PC-3 (cell line): Measurements from ENCODE around the gene JADE2. TPM values are rescaled to one million over a fixed set of nuclear protein-coding genes. Genes with fewer than 3 reads are reported as not detected.

Experiments used
- ATAC-seq: fragments of 200-7000 bp; cut with Tn5 transposase; 2 replicates; pipeline ENCODE4 v1.9.1; 2020; ENCODE audit warnings: mild to moderate bottlenecking, moderate library complexity
- BruUV-seq: library from RNA; stranded (reverse); fragments of 400-500 nt; replicated peaks from 2 replicates; lab custom pipeline; 2021; lab: Mats Ljungman, UMichigan
- CTCF ChIA-PET: fragments of 300-600 bp; sonication (Branson Sonifier 250); formaldehyde crosslinking; loops from one replicate; lab custom pipeline; 2022; ENCODE audit warnings: antibody characterized with exemption; lab: Charles Lee
- POLR2A ChIA-PET: fragments of 300-600 bp; sonication (Branson Sonifier 250); formaldehyde crosslinking; loops from one replicate; lab custom pipeline; 2022; ENCODE audit warnings: antibody characterized with exemption; ENCODE audit not compliant: unreplicated experiment; lab: Charles Lee
- DNase-seq: peaks from one replicate; pipeline ENCODE4 v3.0.0-alpha.2; 2015
- H2AFZ ChIP-seq: fragments of 300-600 bp; sonication (generic); 2 replicates; pipeline ENCODE4 v1.6.0; 2016; ENCODE audit warnings: antibody characterized with exemption, low read length
- H3F3A ChIP-seq: fragments of 300-600 bp; sonication (generic); one replicate; pipeline ENCODE4 v1.6.0; 2017; ENCODE audit warnings: antibody characterized with exemption, low read length, control low read depth, mild to moderate bottlenecking; ENCODE audit not compliant: unreplicated experiment
- H3K27ac ChIP-seq: fragments of 300-600 bp; sonication (generic); 2 replicates; pipeline ENCODE4 v1.5.1; 2016; ENCODE audit warnings: mild to moderate bottlenecking, low read length
- H3K27me3 ChIP-seq: fragments of 300-600 bp; sonication (generic); 2 replicates; pipeline ENCODE4 v1.6.1; 2016; ENCODE audit warnings: low read length, mixed read lengths
- H3K36me3 ChIP-seq: fragments of 300-600 bp; sonication (generic); 2 replicates; pipeline ENCODE4 v1.6.1; 2016; ENCODE audit warnings: low read depth, mixed run types, low read length, mixed read lengths
- H3K4me1 ChIP-seq: fragments of 300-600 bp; sonication (generic); 2 replicates; pipeline ENCODE4 v1.5.1; 2016; ENCODE audit warnings: low read length; ENCODE audit not compliant: insufficient read depth
- H3K4me2 ChIP-seq: fragments of 300-600 bp; sonication (generic); 2 replicates; pipeline ENCODE4 v1.6.0; 2016; ENCODE audit warnings: low read length
- H3K4me3 ChIP-seq: fragments of 300-600 bp; sonication (generic); 2 replicates; pipeline ENCODE4 v1.5.1; 2016; ENCODE audit warnings: mild to moderate bottlenecking, low read length, mixed read lengths
- H3K79me2 ChIP-seq: fragments of 300-600 bp; sonication (generic); 2 replicates; pipeline ENCODE4 v1.6.1; 2017; ENCODE audit warnings: low read length, mixed read lengths
- H3K9ac ChIP-seq: fragments of 300-600 bp; sonication (generic); 2 replicates; pipeline ENCODE4 v1.6.0; 2016; ENCODE audit warnings: mild to moderate bottlenecking, low read length
- H3K9me2 ChIP-seq: fragments of 300-600 bp; sonication (generic); replicated peaks from 2 replicates; pipeline ENCODE4 v1.6.1; 2016; ENCODE audit warnings: mixed run types, low read length, mixed read lengths
- H3K9me3 ChIP-seq: fragments of 300-600 bp; sonication (generic); 2 replicates; pipeline ENCODE4 v1.6.1; 2016; ENCODE audit warnings: low read length, mixed read lengths
- H4K20me1 ChIP-seq: fragments of 300-600 bp; sonication (generic); 2 replicates; pipeline ENCODE4 v1.6.1; 2016; ENCODE audit warnings: low read length, mixed read lengths
- EZH2 ChIP-seq: fragments of 300-600 bp; sonication (generic); IDR thresholded peaks from one replicate; pipeline ENCODE4 v1.6.1; 2017; ENCODE audit warnings: antibody characterized with exemption, mild to moderate bottlenecking, low read length; ENCODE audit not compliant: unreplicated experiment
- EZH2phosphoT487 ChIP-seq: fragments of 300-600 bp; sonication (generic); IDR thresholded peaks from 2 replicates; pipeline ENCODE4 v1.6.1; 2018; ENCODE audit warnings: mild to moderate bottlenecking, antibody characterized with exemption, low read length, borderline replicate concordance
- intact Hi-C: fragments of 100-400 bp; cut with micrococcal nuclease; formaldehyde crosslinking; loops from 2 replicates; pipeline ENCODE4 v1.9.0; 2023
- total RNA-seq: library from RNA; depleted of rRNA; stranded (reverse); fragments of >200 nt; gene quantifications from 2 replicates; pipeline ENCODE4 v1.2.3, GENCODE V29; 2014
- TF ChIP-seq, protein P1 (sequence below): fragments of 300-600 bp; sonication (generic); conservative IDR thresholded peaks from 2 replicates; pipeline ENCODE4 v1.5.1; 2017; ENCODE audit warnings: antibody characterized with exemption, low read depth, mild to moderate bottlenecking, low read length

JADE2 gene
- total RNA-seq, 1 experiment from 2014 or later = 33.2 TPM

DNA sequence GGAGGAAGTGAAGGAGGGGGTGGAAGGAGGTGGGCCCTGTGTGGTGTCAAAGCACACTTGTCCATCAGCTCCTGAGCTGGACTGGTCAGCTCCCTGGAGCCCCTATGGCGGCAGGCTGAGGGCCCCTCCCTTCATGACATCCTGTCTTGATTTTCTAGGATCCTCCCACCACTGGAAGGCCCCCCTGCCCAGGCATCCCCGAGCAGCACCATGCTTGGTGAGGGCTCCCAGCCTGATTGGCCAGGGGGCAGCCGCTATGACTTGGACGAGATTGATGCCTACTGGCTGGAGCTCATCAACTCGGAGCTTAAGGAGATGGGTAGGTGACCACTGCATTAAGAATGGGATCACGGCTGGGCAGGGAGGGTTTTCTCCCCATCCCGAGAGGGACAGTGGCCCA, 34.2 kb downstream of the JADE2 start:
- no peak overlapping the region for H2AFZ ChIP-seq
- peaks cover 10% of the 10 kb centered on the region for H3K79me2 ChIP-seq
- no peak overlapping the region for H3K4me2 ChIP-seq
- no peak overlapping the region for H3K4me3 ChIP-seq
- DNase-seq (no peak), ATAC-seq (no peak)
- H3F3A ChIP-seq = no peaks in the 10 kb centered on the region
- no peaks in the 10 kb centered on the region for H3K9me3 ChIP-seq
- peaks cover 17% of the 10 kb centered on the region for H3K4me1 ChIP-seq
- H3K36me3 ChIP-seq = peaks cover 28% of the 10 kb centered on the region; the same call in 1 of the 2 replicates
- ChIA-PET CTCF (no interaction called here), POLR2A (no interaction called here)
- H4K20me1 ChIP-seq = no peaks in the 10 kb centered on the region
- no peak overlapping the region for H3K9ac ChIP-seq
- TF ChIP-seq, protein P1, sequence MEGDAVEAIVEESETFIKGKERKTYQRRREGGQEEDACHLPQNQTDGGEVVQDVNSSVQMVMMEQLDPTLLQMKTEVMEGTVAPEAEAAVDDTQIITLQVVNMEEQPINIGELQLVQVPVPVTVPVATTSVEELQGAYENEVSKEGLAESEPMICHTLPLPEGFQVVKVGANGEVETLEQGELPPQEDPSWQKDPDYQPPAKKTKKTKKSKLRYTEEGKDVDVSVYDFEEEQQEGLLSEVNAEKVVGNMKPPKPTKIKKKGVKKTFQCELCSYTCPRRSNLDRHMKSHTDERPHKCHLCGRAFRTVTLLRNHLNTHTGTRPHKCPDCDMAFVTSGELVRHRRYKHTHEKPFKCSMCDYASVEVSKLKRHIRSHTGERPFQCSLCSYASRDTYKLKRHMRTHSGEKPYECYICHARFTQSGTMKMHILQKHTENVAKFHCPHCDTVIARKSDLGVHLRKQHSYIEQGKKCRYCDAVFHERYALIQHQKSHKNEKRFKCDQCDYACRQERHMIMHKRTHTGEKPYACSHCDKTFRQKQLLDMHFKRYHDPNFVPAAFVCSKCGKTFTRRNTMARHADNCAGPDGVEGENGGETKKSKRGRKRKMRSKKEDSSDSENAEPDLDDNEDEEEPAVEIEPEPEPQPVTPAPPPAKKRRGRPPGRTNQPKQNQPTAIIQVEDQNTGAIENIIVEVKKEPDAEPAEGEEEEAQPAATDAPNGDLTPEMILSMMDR = no peak
- no peak for TF ChIP-seq EZH2phosphoT487
- TF ChIP-seq EZH2 = no peak
- no peaks in the 10 kb centered on the region for H3K27me3 ChIP-seq
- H3K27ac ChIP-seq = no peak overlapping the region
- H3K9me2 ChIP-seq = no peaks in the 10 kb centered on the region
- BruUV-seq = no TSS peak
- intact Hi-C loops = no loop called here

DNA sequence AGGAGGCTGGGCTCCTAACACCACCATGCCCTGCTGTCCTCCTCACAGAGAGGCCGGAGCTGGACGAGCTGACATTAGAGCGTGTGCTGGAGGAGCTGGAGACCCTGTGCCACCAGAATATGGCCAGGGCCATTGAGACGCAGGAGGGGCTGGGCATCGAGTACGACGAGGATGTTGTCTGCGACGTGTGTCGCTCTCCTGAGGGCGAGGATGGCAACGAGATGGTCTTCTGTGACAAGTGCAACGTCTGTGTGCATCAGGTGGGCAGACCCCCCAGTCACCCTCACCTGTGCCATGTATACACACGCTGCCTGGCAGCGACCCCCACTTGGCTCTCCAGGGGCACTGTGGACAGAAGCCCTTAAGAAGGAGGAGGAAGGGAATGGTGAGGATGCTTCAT, 35.2 kb downstream of the JADE2 start:
- CTCF ChIA-PET = no interaction called here
- BruUV-seq = no TSS peak

DNA sequence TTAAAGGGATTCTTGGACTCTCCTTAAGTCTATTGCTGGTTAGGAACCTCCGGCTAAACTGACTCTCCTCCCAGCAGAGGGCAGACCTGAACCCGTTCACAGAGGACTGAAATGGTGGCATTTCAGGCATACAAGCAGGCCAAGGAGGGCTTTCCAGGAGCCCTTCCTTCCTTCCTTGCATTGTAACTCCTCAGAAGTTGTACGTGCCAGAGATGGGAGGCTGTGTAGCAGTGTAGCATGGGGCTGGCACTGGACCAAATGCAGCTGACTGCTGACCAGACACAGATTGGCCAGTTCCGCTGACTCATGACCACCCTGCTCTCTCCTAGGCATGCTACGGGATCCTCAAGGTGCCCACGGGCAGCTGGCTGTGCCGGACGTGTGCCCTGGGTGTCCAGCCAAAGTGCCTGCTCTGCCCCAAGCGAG, 36.4 kb downstream of the JADE2 start:
- no peak overlapping the region for H3K9ac ChIP-seq
- H3K27ac ChIP-seq = no peak overlapping the region
- H3F3A ChIP-seq = no peaks in the 10 kb centered on the region
- POLR2A ChIA-PET = no interaction called here
- intact Hi-C loops = no loop called here
- H2AFZ ChIP-seq = no peak overlapping the region
- H3K36me3 ChIP-seq = peaks cover 20% of the 10 kb centered on the region; the same call in 1 of the 2 replicates
- no TSS peak for BruUV-seq
- DNase-seq (peak; percentile 33), ATAC-seq (no peak)
- no peaks in the 10 kb centered on the region for H3K27me3 ChIP-seq
- H3K4me1 ChIP-seq = no peaks in the 10 kb centered on the region
- no peak for TF ChIP-seq EZH2
- TF ChIP-seq, protein P1 = peak; percentile 47; the same call in 1 of the 2 replicates
- peaks cover under 1% of the 10 kb centered on the region for H3K79me2 ChIP-seq
- CTCF ChIA-PET = no interaction called here
- no peak overlapping the region for H3K4me2 ChIP-seq
- no peaks in the 10 kb centered on the region for H3K9me3 ChIP-seq
- H3K4me3 ChIP-seq = no peak overlapping the region
- H4K20me1 ChIP-seq = no peaks in the 10 kb centered on the region
- H3K9me2 ChIP-seq = no peaks in the 10 kb centered on the region

More for the DNA sequence above, 35.2 kb downstream of the JADE2 start:
- Histone ChIP-seq H3K9me2 (no peaks in the 10 kb centered on the region), H3F3A (no peaks in the 10 kb centered on the region), H3K4me3 (no peak overlapping the region), H2AFZ (no peak overlapping the region), H3K27ac (no peak overlapping the region), H3K9me3 (no peaks in the 10 kb centered on the region), H3K79me2 (peaks cover 5% of the 10 kb centered on the region), H3K27me3 (no peaks in the 10 kb centered on the region), H4K20me1 (no peaks in the 10 kb centered on the region), H3K9ac (no peak overlapping the region), H3K4me2 (no peak overlapping the region), H3K36me3 (peaks cover 24% of the 10 kb centered on the region; the same call in 1 of the 2 replicates), H3K4me1 (peaks cover 6% of the 10 kb centered on the region)
- ATAC-seq (no peak), DNase-seq (no peak)
- POLR2A ChIA-PET = no interaction called here
- TF ChIP-seq EZH2 (no peak), EZH2phosphoT487 (no peak)
- TF ChIP-seq, protein P1 = no peak
- intact Hi-C loops = no loop called here
